Prostate gland (tissue), 2 donors: Measurements from ENCODE around the gene GPRIN3. TPM values are rescaled to one million over a fixed set of nuclear protein-coding genes. Genes with fewer than 3 reads are reported as not detected.

Experiments
- DNase-seq: peaks from one replicate; pipeline ENCODE4 v3.0.0-alpha.2; 2019; ENCODE audit warnings: low spot score
- H3K27ac ChIP-seq, 2 donors: fragments of 200-600 bp; sonication (generic); 2 replicates each; pipeline ENCODE4 v1.5.1; 2017 to 2019
- H3K27me3 ChIP-seq: fragments of 200-600 bp; sonication (generic); replicated peaks from 2 replicates; pipeline ENCODE4 v1.5.1; 2019; ENCODE audit not compliant: insufficient read depth
- H3K36me3 ChIP-seq, 2 donors: fragments of 200-600 bp; sonication (generic); 1 replicate in 1 of 2; 2 replicates in 1 of 2; pipeline versions ENCODE4 v1.5.1 to v1.8.1; 2017 to 2019
- H3K4me1 ChIP-seq: fragments of 200-600 bp; sonication (generic); replicated peaks from 2 replicates; pipeline ENCODE4 v1.5.1; 2019
- H3K4me3 ChIP-seq, 2 donors: fragments of 200-600 bp; sonication (generic); 2 replicates each; pipeline ENCODE4 v1.5.1; 2017 to 2019
- H3K9me3 ChIP-seq: fragments of 200-600 bp; sonication (generic); 2 replicates; pipeline ENCODE4 v1.5.1; 2017
- CTCF ChIP-seq, 4 experiments: fragments of 200-600 bp in 2 of 4; fragments of 450-650 bp in 2 of 4; sonication (generic) in 2 of 4; IDR thresholded peaks; 1 replicate in 3 of 4; 2 replicates in 1 of 4; pipeline ENCODE4 v1.5.1; 2016 to 2019; ENCODE audit warnings: antibody characterized with exemption in 4 of 4, mild to moderate bottlenecking in 2 of 4, moderate library complexity in 2 of 4
- POLR2A ChIP-seq: fragments of 450-650 bp; IDR thresholded peaks from one replicate; pipeline ENCODE4 v1.6.1; 2016; ENCODE audit warnings: antibody characterized with exemption, mild to moderate bottlenecking
- POLR2AphosphoS5 ChIP-seq: sonication (generic); formaldehyde crosslinking; IDR thresholded peaks from one replicate; pipeline ENCODE4 v1.6.1; 2017; ENCODE audit warnings: antibody characterized with exemption
- WGBS: methylation state at CpG from one replicate; pipeline ENCODE4 v1.1.5; 2018; 5-methylcytosine and 5-hydroxymethylcytosine counted together
- intact Hi-C: fragments of 100-400 bp; cut with DNase I; formaldehyde crosslinking; loops from one replicate; pipeline ENCODE4 v1.14.2; 2022
- total RNA-seq, 2 donors: library from RNA; depleted of rRNA; stranded (reverse); fragments of >200 nt; gene quantifications; one replicate each; pipeline ENCODE4 v1.1.0, GENCODE V29; 2016

Gene GPRIN3
- total RNA-seq, 2 donors from 2014 or later: 0.77 to 2.4 TPM

- Histone ChIP-seq H3K4me3 (no peak overlapping the region), H3K9me3 (no peaks in the 10 kb centered on the region), H3K36me3 (no peaks in the 10 kb centered on the region), H3K27ac (no peak overlapping the region), H3K4me1 (no peaks in the 10 kb centered on the region), H3K27me3 (no peaks in the 10 kb centered on the region)
- TF ChIP-seq CTCF (IDR thresholded peaks at IDR 0.05): no peak
- no peak for TF ChIP-seq POLR2AphosphoS5
- TF ChIP-seq POLR2A: no peak
- intact Hi-C loops: no loop called here
- DNase-seq: no peak
- 47% methylated on average over 4 of the region's 4 CpGs for WGBS
These were observed 29.3 kb upstream of the GPRIN3 start for GRCh38 chr4:89336818-89337420.

- intact Hi-C loops: no loop called here
- Histone ChIP-seq H3K27me3 (no peaks in the 10 kb centered on the region), H3K27ac (no peak overlapping the region), H3K9me3 (no peaks in the 10 kb centered on the region), H3K4me3 (no peak overlapping the region), H3K4me1 (no peaks in the 10 kb centered on the region), H3K36me3 (no peaks in the 10 kb centered on the region)
- TF ChIP-seq CTCF (IDR thresholded peaks at IDR 0.05) (no peak), POLR2A (no peak), POLR2AphosphoS5 (no peak)
- DNase-seq: no peak
- 22% methylated on average over 4 of the region's 4 CpGs for WGBS
These were observed 27.2 kb upstream of the GPRIN3 start for GRCh38 chr4:89334830-89335229.

GRCh38 chr4:89334311-89334710, 26.7 kb upstream of the GPRIN3 start:
- DNase-seq: no peak
- intact Hi-C loops: no loop called here
- no peaks in the 10 kb centered on the region for H3K4me1 ChIP-seq
- TF ChIP-seq CTCF (IDR thresholded peaks at IDR 0.05) (no peak), POLR2AphosphoS5 (no peak), POLR2A (no peak)
- no peak overlapping the region for H3K27ac ChIP-seq
- no peak overlapping the region for H3K4me3 ChIP-seq
- no peaks in the 10 kb centered on the region for H3K9me3 ChIP-seq
- no peaks in the 10 kb centered on the region for H3K27me3 ChIP-seq
- H3K36me3 ChIP-seq: no peaks in the 10 kb centered on the region

- no peaks in the 10 kb centered on the region for H3K9me3 ChIP-seq
- no peaks in the 10 kb centered on the region for H3K36me3 ChIP-seq
- intact Hi-C loops: no loop called here
- H3K27ac ChIP-seq: no peak overlapping the region
- WGBS: 88% methylated on average over 5 of the region's 5 CpGs
- DNase-seq: no peak
- TF ChIP-seq POLR2AphosphoS5 (no peak), POLR2A (no peak), CTCF (IDR thresholded peaks at IDR 0.05) (no peak)
- no peaks in the 10 kb centered on the region for H3K27me3 ChIP-seq
- H3K4me3 ChIP-seq: no peak overlapping the region
- no peaks in the 10 kb centered on the region for H3K4me1 ChIP-seq
These were observed 24.3 kb upstream of the GPRIN3 start for GRCh38 chr4:89331686-89332544.

GRCh38 chr4:89331197-89331596, 23.6 kb upstream of the GPRIN3 start:
- Histone ChIP-seq H3K9me3 (no peaks in the 10 kb centered on the region), H3K27ac (no peak overlapping the region), H3K27me3 (no peaks in the 10 kb centered on the region), H3K36me3 (no peaks in the 10 kb centered on the region), H3K4me1 (no peaks in the 10 kb centered on the region), H3K4me3 (no peak overlapping the region)
- DNase-seq: no peak
- TF ChIP-seq CTCF (IDR thresholded peaks at IDR 0.05) (no peak), POLR2AphosphoS5 (no peak), POLR2A (no peak)
- WGBS: 81% methylated on average over 2 of the region's 2 CpGs
- intact Hi-C loops: no loop called here
